Eye (tissue), 1 donor: ENCODE measurements around the gene PRCC.

Source experiments
- DNase-seq: peaks from one replicate; pipeline ENCODE4 v3.0.0-alpha.2; 2015

Gene PRCC

GRCh38 chr1:156765666-156766065 lies 1.7 kb upstream of the PRCC start:
- DNase-seq: no peak

GRCh38 chr1:156766298-156767100 lies 836 bp upstream of the PRCC start:
- no peak for DNase-seq

GRCh38 chr1:156767879-156768604 lies 707 bp downstream of the PRCC start:
- DNase-seq: no peak

DNA sequence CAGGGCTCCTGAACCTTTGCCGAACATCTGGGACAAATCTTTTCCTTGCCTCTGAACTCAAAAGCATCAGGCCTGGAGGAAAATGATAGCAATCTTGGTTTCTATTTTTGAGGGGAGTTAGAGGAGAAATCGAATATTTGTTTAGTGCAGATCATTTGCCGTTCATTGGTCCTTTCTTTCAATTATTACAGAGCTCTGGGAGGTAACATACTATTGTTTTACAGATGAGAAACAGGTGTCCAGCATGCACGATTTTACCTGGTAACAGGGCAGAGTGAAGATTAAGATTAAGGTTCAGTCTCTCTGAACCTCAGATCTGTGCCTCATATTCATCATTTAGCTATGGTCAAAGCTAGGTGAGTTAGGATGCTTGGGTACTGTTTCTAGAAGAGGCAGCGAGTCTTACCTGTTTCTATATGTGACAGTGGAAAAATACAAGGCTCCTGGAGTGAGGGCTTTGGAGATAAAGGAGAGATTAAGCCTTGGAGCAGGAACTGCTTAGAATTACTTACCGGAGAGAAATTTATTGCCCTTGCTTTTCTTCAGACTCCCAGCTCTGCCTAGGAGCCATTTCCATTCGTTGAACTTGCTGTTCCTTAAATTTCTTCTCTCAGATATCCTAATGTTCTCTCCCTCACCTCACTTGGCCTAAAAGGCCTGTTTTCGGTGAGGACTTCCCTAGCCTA lies 1.4 kb downstream of the PRCC start:
- DNase-seq: no peak

DNA sequence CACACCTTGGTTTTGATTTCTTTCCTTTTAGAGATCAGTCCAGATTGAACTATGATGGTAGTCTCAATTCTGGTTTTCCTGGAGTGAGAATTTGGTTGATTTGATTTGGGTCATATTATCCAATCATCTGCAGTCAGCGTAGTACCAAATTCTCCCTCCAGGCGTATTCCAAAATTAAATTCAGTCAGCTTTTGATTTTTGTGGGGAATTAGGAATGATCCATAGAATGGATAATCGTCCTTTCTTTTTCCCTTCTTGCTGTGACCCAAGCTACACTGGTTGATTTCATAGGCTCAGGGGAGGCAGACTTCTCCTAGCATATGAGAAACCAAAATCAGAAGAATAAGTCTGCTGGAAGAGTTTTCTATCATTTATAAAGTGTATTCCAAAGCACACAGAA lies 4.9 kb downstream of the PRCC start:
- DNase-seq: no peak

DNA sequence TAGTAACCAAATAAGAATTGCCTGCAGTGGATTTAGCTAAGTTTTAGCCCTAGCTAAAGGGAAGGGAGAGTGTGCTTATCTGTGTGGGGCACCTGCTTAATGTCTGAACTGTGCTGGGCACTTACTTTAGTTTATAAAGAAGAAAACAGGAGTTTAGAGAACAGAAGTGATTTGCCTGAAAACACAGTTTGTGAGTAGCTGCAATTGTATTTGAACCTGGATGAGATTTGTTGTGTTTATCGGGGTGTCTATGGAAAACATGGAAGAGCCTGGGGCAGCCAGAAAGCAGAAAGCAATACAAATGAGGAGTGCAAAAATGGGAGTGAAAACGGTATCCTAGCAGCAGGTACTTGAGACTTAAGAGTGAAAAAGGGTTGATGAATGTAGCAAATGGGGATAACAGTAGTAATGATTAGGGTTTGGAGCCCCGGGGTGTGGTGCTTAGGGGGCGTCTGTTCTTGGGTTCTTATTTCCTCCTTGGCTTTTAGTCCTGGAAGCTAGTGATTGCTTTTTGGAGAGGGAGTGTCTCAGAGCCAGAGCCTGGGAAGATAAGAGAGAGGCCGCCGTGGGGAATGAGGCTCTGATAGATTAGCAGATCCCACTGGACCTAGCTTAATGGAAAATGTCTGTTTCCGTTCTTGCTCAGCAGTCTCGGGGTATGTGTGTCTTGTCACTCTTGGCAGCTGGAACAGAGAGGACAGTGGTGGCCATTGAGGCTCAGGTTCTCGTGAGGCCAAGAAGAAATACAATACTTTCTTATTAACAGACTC lies 5.6 kb downstream of the PRCC start:
- DNase-seq: peak; percentile 59

DNA sequence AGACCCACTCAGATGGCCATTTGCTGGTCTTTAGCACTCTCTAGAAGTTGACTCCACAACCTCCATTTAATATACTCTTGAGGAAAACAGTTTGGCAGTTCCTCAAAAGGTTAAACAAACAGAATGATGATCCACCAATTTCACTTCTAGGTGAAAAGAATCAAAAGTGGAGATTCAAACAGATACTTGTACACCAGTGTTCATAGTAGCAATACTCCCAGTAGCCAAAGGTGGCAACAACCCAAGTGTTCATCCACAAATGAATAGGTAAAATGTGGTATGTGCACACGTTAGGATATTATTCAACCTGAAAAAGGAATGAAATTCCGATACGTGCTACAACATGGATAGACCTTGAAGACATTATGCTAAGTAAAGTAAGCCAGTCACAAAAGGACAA lies 6.3 kb downstream of the PRCC start:
- DNase-seq: no peak

DNA sequence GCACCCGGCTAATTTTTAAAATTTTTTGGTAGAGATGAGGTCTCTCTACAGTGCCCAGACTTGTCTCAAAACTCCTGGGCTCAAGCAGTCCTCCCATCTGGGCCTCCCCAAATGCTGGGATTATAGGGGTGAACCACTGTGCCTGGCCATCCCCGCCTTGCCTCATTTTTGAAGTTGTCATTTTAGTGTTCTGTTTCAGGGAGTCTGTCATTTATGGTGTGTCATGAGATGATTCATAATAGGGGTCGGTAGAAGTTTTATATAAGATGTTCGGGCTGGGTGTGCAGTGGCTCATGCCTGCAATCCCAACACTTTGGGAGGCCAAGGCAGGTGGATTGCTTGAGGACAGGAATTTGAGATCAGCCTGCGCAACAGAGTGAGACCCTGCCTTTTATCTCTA lies 8.5 kb downstream of the PRCC start:
- no peak for DNase-seq

DNA sequence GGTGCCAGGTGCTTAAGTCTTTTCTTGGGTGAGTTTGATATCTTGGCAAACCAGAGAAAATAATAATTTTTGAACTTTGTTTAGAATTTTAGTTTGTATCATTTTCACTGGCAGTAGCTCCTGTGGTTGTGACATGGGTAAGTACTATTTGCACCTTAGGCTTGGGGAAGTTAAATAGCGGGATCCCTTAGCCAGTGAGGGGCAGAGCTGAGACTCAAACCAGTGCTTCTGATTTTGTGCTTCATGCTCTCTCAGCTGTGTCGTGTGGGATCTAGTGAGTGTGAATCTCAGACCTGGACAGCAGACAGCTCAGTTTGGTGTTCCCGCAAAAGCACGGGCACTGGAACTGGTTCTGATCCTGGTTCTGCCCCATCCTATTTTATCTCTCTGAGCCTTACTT lies 9.6 kb downstream of the PRCC start:
- DNase-seq: no peak

GRCh38 chr1:156777573-156777972 lies 10.2 kb downstream of the PRCC start:
- no peak for DNase-seq

DNA sequence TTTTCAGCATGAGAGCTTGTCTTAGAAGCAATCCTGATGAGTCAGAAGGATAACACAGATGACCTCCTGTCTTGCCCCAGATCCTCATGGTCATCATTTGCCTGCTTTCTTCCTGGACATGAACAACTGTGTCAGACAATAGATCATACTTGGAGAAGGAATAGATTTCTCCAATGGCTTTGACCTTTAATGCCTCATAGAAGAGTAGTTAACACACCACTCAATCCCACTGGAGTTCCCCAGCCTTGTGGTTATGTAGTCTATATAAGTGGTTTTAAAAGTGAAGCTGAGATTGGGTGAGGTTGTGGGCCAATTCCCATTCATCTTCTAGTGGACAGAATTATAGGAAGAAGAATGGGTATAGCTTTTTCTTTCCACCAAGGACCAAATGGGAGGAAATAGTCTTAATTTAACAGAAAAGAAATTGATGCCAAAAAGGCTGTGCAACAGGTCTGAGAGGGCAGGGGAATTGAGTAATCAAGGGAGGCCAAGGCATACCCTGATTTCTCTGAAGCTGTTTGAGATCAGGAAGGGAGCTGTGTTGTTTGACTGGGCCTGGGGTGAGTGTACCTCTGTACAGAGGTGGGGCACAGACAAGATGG lies 14.4 kb downstream of the PRCC start:
- DNase-seq: no peak

DNA sequence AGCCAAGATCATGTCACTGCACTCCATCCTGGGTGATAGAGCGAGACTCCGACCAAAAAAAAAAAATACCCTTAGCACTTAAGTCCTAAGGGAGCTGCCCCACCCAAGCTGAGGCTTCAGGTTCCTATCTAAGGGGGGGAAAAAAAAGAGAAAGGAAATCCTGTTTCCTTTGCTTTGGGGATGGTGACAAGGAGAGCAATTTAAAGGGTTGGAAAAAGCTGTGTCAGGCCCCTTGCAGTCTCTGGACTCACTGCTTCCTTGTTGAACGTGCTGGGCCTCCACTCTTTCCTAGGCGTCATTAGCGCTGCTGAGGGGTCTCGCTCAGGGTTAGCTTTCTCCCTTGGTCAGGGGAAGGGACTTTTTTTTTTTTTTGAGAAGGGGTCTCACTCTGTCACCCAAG lies 18.1 kb downstream of the PRCC start:
- no peak for DNase-seq

DNA sequence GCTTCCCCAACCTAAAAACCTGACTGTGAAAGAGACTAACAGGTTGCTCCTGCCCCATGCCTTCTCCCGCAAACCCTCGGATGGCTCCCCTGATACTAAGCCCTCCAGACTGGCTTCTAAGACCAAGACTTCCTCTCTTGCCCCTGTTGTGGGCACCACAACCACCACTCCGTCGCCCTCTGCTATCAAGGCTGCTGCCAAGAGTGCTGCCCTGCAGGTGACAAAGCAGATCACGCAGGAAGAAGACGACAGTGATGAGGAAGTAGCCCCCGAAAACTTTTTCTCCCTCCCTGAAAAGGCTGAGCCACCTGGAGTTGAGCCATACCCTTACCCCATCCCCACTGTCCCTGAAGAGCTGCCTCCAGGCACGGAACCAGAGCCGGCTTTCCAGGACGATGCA lies 19.3 kb downstream of the PRCC start:
- DNase-seq: no peak

GRCh38 chr1:156788136-156788535 lies 20.8 kb downstream of the PRCC start:
- no peak for DNase-seq

DNA sequence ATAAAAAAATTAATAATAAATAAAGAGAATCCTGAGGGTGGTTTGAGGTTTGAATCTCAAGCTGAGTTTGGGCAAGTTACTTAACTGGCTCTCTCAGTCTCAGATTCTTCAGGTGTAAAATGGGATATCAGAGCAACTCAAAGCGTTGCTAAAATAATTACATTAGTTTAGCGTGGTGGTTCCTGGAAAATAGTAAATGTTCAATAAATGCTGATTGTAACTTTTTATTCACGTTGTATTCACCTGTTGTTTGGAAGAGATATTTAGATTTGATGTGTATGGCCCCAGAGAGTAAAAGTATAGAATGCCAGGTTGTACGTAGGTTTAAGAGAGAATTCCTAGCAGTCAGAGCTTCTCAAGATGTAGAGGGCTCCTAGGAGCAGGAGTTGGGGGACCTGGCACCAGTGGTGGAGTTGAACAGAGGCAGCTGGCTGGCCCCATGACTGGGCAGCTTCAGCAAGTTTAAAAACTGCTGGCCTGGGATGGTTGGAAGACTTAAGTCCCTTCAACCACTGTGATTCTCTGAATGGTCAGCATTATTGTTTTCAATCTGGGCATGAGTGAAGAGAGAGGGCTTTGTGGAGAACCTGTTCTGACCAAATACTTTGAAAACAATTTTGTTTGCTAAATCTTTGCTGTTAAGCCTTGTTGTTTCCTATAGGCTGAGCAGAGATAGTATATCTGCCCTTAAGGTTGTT lies 22.4 kb downstream of the PRCC start:
- no peak for DNase-seq

DNA sequence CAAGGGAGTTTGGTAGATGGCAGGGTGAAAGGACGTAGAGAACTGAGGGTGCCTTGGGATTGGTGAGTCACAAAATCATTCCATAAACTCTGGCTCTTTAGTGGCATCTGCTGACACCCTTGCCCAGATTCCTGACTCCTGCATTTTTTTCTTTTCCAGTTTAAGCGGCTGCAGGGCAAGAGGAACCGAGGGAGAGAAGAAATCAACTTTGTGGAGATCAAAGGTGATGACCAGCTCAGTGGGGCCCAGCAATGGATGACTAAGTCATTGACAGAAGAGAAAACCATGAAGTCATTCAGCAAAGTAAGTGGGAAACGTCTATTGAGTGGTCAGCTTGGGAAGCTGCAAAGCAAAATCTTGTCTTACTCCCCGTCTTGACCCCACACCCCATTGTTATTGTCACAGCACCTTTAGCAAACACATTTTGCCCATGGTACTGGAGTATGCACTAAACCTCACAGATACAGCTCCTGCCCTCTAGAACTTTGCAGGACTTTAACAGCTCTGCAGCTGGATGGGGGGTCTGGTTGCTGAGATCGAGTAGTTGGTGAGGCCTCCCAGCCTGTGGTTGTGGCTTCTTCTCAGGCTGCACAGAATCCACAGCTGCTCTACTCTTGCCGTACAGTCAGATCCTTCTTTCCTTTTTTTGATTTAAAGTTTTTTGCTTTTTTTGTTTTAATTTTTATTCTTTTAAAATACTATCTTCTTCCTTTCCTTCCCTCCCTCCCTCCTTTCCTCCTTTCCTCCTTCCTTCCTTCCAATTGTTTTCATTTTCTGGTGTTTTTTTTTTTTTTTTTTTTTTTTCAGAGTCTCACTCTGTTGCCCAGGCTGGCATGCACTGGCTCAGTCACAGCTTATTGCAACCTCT lies 27.4 kb downstream of the PRCC start:
- DNase-seq: no peak

DNA sequence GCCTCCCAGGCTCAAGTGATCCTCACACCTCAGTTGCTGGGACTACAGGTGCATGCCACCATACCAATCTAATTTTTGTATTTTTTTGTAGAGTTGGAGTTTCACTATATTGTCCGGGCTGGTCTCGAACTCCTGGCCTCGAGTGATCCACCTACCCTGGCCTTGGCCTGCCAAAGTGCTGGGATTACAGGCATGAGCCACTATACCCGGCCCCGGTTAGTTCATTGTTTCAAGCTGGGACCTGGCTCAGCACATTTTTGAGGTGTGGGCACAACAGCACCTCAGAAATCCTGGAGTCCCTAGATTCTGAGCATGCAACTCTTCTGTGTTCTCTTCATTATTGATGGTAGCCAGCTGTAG lies 28.0 kb downstream of the PRCC start:
- no peak for DNase-seq

DNA sequence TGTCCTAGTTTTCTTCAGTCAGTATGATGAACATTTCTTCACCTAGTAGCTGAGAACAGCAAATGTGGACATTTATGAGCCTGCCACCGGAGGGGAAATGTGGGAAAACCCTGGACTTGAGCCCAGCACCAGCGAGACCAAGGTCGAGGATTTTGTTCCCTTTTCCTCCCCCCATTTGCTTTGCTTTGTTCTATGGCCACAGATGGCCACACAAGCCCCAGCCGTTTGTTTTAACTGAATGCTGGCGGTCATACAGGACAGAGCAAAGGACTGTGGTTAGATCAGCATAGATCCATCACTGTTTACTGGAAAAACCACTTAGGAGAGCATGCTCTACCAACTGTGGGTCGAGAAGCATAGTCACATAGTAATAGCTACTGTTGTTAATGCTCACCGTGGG lies 28.5 kb downstream of the PRCC start:
- no peak for DNase-seq

- no peak for DNase-seq
These were observed 29.2 kb downstream of the PRCC start for GRCh38 chr1:156796340-156797097.

- DNase-seq: peak; percentile 82
These were observed 30.0 kb downstream of the PRCC start for GRCh38 chr1:156797212-156797871.
